NOMO-1 treated with dmso at 0.1 percent for 144 hours (cell line): ENCODE results near the gene CWC15.
A peak's percentile ranks its signal among the peaks of the same experiment; 100 is the strongest.
"Not testable (repeated sequence)": the region's sequence is repeated elsewhere in the genome, so short reads cannot be mapped to it uniquely, and the experiment has no call there.

Experiments used
- DNase-seq: peaks from one replicate; lab custom pipeline; 2025; ENCODE audit not compliant: unreplicated experiment; lab: John Stamatoyannopoulos, UW

The CWC15 gene

DNA sequence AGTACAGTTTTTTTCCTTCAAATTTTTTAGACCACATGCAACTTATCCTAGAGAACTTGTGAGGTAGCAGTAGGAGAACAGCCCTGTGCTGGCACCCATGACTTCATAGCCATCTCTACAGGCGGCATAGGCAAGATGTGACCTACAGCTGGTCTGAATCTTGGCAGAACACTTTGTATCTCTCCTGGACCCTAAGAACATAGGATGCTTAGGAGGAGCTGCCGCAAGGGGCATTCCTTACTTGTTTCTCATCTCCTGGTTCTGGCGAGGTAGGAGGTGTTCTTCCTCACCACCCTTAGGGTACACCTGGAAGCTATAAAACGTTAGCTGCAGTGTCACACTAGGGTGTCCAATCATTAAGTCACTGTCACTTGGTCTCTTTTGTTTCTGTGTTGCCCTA, 16.4 kb downstream of the CWC15 start:
- no peak for DNase-seq

DNA sequence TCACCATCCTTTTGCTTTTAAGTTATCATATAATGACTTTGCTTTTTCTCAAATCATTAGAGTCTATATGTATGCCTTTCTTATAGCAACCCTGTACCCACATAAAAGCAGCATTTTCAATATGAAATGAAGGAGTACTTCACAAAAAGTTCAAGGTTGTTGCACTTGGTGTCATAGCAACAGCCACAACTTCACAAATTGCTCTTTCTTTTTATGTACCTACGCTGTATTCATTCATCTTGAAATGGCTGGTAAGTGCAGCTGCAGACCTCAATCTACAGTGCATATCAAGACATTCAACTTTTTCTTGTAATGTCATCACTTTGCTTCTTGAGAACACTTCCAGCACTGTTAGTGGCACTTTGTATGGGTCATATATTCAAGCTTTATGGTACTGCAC, 18.6 kb downstream of the CWC15 start:
- no peak for DNase-seq

DNA sequence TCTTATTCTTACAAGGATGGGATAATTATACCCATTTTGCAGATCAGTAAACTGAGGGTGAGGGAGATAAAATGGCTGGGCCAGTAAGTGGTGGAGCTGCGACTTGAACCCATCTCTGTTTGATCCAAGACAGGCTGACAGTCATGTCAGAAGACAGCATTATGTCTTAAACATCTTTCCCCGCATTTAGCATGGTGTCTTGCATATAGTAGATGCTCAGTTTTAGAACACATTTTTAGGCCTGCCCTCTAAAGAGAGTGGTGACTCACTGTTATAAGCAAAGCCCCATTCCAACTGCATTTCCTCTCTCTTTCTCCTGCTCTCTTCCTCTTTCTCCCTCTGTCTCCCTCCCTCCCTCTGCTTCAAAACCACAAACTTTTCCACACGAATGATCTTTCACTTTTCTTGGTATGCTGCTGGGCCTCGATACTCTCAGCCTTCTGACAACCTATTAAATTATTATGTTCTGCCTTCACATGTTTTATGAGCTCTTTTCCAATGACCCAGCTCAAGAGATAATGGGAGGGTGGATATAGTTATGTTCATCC, 25.2 kb downstream of the CWC15 start:
- DNase-seq, result peak; percentile 24

DNA sequence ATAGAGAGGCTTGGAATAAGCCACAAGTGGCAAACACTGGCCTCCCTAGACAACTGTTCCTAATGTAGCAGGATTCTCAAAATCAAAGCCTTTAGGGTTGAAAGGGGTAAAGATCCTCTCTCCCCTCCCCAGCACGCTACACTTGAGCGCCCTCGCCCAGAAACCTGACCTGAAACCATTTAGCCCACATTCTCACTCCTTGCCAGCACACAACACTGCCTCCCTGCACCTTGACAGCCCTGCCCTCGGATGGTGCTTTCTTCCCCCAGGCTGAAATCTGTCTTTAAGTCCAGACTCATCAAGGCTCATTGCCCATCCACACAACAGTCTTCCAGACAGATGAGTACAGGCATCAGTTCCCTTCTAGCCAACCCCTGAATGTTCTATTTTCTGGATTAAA, 26.5 kb downstream of the CWC15 start:
- no peak for DNase-seq

DNA sequence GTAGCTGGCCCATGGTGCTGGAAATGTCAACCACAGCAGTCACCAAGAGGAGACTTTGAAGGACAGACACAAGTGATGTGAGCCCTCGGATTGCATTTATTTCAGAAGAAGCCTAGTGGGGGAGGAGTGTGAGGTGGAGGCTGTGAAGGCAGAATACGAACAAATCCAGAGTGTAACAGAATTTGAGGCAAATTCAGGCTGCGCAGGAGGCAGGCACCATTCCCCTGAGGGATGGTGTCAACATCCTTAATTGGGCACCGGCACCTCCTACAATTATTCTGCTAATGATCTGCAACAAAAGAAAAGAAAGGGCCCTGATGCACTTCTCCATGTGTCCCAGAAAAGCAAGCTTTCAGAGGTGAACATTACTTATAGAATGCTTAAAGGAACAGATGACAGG, 32.2 kb downstream of the CWC15 start:
- DNase-seq, result no peak

DNA sequence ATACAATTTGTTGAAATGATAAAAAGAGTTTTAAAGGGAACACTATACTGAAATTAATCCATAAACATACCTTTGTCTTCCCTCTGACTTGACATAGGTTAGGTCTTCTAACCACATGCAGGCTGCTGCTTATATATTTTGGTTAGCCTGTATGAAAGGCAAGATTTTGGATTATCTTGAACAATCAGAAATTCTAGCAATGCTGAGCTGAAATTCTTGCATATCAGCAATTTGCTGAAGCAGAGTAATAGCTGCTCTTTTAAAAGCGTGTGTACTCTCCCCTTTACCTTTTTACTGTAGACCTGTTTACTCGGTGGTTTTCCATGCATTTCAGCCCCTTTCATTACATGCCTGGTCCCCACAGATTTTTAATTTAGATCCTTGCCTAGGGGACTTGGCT, 34.0 kb downstream of the CWC15 start:
- no peak for DNase-seq

DNA sequence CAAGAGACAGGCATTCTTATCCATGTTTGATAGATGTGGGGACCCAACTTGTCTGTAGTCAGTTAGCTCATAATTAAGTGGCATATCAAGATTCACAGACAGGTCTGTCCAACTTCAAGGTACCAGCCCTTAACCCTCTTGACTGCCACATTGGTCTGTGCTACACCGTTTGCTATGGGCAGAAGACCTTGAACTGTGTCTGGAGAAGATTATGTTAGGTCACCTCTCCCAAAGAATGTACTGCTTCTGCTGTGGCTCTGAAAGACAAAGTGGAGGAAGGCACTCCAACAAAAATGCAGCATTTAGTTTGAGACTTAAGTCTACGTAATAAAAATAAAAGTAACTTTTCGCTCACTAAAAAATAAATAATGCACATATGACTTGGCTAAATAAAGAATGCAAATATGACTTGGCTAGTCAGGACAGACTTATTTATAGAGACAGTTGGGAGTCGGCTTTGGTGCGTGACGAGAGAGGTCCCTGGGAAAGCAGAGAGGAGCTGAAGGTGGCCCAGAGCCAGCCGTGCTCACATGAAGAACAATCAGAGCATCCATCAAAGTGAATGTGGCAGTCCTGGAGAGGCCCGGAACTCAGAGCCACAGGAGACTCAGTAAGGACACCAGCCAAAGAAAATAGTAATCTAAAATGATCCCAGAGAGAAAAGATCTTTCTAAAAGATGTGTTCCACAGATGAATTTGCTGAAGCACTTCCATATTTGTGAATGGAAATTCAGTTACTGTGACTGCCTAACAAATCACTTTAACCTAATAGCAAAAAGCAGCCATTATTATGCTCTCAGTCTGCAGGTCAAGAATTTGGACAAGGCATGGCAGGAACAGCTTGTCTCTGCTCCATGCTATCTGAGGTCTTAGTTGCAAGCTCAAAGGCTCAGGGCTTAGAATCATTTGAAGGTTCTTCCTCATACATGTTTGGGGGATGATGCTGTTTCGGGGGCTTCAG, 35.0 kb downstream of the CWC15 start:
- DNase-seq, result no peak

DNA sequence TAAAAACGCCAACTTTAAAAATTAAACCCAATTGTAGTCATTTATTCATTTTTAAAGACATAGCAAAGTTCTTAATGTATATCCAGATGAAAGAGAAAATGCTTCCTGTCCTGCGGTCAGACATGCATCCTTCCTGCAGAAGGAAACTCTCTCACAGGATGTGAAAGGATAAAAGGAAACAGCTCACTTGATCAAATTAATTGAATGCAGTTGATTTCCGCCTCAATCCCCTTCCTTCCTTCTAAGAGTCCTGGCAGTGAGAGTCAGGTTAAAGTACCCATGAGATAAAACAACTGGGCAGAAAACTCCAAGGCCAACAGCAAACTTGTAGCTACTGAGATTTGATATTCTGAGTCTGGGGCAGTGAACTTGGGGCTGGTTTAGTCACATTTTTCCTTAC, 38.5 kb downstream of the CWC15 start:
- no peak for DNase-seq

DNA sequence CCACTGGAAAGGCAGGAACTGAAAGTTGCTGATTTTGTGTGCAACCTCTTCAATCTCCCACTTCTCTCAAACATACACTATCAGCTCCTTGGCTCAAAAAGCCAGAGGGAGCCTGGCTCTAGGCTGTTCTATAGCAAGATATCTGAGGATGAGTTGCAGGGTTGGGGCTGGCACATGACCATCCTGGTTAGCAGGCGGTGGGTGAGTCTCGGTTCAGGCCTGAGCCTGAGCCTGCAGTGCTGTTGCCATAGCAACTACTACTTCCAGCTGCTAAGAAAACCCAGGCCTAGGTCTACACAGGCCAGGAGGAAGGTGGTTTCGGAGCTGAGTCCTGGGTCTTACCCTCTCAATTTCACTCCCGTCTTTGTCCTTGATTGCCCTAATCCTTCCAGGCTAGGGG, 39.0 kb downstream of the CWC15 start:
- no peak for DNase-seq

DNA sequence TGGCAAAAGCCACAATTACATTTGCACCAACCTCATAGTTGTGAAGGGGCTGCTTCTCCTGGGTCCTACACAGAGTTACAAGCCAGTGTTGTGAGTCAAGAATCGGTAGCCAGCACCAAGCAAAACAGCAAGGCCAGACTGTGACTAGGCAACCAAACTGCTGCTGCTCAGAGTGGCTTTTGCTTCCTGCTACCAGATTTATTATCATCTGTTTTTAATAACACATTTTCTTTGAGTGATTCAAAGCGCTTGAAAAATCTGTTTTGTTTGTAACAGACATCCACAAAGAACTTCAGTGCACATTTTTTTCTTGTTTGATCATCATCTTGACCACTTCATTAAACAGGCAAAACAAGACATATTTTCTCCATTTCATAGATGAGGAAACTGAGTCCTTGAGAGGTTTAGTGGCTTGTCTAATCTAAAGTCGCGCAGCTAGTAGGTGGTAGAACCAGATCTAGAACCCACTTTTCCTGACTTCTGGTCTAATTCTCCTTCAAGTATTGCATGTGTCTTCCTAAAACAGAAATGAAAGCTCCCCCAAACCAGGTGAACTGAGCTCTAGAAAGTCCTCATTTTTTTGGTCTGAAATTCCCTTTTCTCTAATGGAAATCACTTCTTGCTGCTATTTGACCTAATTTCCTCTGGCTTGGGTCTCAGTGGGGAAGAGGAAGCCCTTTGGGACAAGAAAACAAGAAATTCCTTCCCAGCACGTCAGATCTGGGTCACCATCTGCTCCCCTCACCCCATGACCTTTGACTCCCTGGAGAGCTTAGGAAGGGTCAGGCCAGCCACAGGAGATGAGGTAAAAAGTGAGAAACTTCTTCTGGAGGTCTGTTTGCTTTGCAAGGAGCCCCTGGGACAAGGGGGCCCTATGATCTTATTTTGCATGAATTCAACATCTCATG, 39.9 kb downstream of the CWC15 start:
- no peak for DNase-seq

DNA sequence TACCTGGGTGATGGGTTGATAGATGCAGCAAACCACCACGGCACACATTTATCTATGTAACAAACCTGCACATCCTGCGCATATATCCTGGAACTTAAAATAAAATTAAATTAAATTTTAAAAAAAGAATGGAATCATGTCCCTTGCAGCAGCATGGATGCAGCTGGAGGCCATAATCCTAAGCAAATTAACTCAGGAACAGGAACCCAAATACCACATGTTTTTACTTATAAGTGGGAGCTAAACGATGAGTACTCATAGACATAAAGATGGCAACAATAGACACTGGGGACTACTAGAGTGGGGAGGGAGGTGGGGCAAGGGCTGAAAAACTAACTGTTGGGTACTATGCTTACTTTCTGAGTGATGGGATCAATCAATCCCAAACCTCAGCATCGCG, 40.9 kb downstream of the CWC15 start:
- DNase-seq, result no peak

DNA sequence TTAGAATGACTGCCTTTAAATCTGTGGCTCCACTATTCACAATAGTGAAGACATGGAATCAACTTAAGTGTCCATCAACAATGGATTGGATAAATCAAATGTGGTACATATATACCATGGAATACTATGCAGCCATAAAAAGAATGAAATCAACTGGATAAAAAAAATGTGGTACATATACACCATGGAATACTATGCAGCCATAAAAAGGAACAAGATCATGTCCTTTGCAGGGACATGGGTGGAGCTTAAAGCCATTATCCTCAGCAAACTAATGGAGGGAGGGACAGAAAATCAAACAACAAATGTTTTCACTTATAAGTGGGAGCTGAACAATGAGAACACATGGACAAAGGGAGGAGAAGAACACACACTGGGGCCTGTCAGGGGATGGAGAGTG, 41.3 kb downstream of the CWC15 start:
- not testable (repeated sequence) for DNase-seq

DNA sequence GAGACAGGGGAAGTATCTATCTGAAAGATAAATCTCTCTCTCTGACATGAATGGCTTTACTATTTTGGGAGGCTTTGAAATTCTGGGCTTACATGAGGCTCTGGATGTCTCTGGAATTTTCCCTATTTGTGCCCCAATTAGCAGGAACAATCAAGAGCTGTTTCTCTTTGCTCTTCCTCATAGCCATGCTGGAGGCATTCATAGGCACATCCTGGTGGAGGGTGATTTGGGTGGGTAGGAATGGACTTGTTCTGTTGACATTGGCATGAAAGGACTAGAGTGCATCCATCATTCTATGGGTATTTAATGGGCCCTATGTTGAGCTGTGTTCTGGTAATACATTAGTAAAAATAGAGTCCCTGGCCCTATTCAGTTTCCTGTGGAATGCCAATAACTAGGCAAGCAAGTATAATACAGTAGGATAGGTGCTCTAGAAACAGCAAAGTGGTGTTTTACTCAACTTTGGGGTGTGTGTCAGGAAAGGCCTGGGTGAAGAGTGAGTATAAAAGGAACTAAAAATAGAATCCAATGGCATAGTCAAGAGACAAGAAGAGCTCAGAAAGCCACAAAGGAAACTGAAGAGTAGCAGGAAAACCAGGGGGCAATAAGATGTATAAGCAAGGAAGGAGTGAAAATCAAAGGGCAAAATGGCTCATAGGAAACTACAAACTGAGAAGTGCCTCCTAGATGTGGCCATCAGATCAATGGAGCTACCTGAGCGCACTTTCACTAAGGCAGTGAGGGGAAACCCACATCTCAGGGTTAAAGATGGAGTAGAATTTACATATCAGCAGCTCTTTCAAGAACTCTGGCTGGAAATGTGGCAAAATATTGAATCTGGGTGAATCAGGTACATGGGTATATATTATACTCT, 45.0 kb downstream of the CWC15 start:
- DNase-seq, result no peak

DNA sequence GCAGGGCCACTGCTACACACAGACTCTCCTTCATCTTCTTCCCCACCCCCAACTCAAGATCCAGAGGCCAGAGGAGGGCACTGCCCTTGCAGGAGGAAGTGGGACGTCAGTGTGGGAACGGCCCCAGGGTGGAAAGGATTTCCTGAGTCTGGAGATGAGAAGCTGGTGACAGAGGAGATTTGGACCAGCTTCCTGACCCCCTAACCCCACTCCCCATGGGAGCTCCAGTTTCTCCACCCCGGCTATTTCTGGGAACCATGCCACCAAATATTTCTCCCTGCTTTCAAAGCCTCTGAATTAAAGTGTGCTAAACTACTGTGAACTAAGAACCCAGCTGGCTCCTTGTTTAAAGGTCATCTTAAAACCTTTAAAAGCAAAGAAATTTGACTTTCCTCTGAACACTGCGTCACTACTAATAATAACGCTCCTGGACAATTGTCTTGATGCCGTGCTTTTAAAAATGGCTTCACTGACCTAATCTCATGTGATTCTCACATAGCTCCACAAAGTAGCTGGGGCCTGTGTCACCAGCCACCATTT, 46.6 kb downstream of the CWC15 start:
- DNase-seq, result no peak

DNA sequence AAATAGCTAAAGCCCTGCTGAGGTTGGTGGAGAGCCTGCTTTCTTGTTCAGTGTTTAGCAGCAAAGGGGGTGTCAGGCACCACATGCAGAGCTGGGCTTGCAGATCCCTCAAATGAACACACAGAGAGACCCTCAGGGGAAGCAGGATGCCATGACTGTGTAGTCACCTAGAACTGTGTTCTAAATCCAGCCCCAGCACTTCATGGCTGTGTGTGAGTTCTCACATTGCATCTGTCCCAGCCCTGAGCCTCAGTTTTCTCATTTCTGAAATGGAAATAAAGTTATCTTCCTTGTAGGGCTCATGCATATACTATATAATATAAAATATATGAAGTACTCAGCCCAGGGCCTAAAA, 47.1 kb downstream of the CWC15 start:
- DNase-seq, result no peak

DNA sequence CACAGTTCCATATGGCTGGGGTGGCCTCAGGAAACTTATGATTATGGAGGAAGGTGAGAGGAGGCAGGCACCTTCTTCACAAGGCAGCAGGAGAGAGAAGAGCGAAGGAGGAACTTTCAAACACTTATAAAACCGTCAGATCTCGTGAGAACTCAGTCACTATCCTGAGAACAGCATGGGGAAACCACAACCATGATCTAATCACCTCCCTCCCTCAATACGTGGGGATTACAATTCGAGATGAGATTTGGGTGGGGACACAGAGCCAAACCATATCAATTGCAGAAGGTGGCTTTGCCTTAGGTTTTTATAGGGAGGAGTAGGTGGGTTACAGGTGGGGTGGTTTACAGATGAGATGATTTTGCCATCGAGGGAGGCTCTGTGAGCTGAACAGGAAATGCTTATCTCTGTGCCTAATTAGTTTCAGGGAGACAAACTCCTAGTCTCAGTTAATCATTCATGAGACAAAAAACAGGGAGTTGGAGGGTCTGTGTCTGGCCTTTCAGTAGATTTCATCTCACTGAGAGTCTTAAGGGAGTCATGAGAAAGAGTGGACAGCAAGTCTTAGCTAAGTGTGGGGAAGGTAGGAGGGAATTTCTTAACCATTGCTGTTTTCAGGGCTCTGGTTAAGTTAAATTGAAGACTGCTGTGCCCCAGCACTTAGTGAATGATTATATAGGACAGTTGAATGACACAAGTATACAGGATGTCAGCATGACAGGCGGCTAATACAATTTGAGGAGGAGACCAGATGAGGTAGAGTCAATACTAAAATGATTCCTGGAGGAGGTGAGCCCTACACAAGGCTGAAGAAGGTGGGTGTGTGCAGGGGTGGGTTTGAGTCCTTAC, 47.7 kb downstream of the CWC15 start:
- no peak for DNase-seq

DNA sequence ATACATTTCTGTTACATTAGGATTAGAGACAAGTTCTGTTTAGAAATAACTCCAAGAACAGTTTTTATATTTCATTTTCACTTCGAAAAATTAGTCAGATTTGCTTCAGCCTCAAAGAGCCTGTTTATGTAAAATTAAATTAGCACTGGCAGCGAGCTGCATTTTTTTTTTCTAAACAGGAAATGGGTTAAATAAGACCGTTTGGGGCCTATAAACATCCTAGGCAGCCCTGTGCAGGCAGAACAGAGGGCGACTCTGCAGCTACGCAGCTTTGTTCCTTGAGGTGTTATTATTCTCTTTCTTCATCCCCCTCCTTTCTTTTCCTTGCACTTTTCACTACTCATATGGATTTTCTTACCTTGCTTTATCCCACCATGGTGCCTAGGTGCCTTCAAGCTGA, 48.7 kb downstream of the CWC15 start:
- DNase-seq, result no peak

DNA sequence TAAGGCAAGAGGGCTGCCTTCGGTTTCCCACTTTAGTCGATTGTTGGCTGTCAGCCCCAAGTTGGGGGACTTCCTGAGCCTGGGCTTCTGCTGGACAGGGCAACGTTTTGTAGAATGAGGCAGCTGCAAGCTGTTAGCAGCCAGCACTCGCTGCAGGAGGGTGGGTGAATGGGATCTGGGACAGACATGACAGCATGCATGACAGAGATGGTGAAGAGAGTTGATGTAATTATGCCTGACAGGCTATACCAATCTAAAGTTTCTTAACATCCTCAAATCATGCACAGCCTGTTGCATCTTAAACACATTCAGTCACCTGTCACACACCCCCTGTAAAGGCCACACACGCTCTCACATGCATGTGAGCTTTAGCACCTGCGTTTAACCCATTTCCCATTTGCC, 49.2 kb downstream of the CWC15 start:
- DNase-seq, result no peak

DNA sequence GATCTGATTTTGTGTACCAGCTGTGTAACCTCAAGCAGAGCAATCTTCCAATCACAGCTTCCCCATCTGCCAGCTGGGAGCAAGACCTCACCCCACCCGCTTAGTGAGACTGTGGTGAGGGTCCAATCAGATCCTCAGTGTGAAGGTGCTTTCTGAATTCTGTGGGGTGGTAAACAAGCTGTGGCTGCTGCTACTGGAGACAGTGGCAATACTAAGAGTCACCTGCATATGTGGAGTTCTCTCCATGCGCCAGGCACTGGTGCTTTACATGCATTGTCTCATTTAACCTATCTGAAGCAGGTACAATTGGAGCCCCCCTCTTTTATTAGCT, 50.4 kb downstream of the CWC15 start:
- DNase-seq, result no peak
